ENCODE results near the gene PRAME. TPM values are rescaled to one million over a fixed set of nuclear protein-coding genes. Genes with fewer than 3 reads are reported as not detected.

The PRAME gene
- total and polyA plus RNA-seq, 10 of the 15 experiments (the other 5 are each of a cell fraction or from before 2014, with no cell fraction given) = 0.40 to 2.5 (median 0.65) TPM

GRCh38 chr22:22527312-22527711 lies 31.8 kb downstream of the PRAME start:
- no peak for ATAC-seq
- RAD21 ChIA-PET (ENCODE audit: unreplicated experiment) = no interaction called here
- no TSS peak for BruUV-seq (replicated peaks)
- Histone ChIP-seq H3K9ac (ENCODE audit: control insufficient read depth, insufficient read depth, low read length) (no peak overlapping the region), H3K4me1 (ENCODE audit: control insufficient read depth, insufficient read depth, low read length) (no peaks in the 10 kb centered on the region), H3K27me3 (replicated peaks in 1 of 2; ENCODE audit: control insufficient read depth in 2 of 2, insufficient read depth in 2 of 2, low read length in 1 of 2) (no peaks in the 10 kb centered on the region), H3K4me2 (ENCODE audit: control insufficient read depth, insufficient read depth) (no peak overlapping the region), H3K27ac (ENCODE audit: control insufficient read depth, insufficient read depth) (no peak overlapping the region), H3K79me2 (ENCODE audit: control insufficient read depth, insufficient read depth, low read length) (no peaks in the 10 kb centered on the region), H3K36me3 (ENCODE audit: control insufficient read depth in 2 of 2, insufficient read depth in 2 of 2, low read length in 1 of 2) (no peaks in the 10 kb centered on the region), H3K9me3 (replicated peaks; ENCODE audit: control insufficient read depth, insufficient read depth, low read length) (no peaks in the 10 kb centered on the region; the same call in 2 of the 3 replicates), H3K4me3 (no peak overlapping the region), H2AFZ (ENCODE audit: control insufficient read depth, low read depth, low read length) (no peak overlapping the region), H4K20me1 (ENCODE audit: control insufficient read depth, insufficient read depth) (no peaks in the 10 kb centered on the region)
- CTCF ChIA-PET = no interaction called here
- whole genome bisulfite sequencing (ENCODE audit: insufficient coverage, insufficient replicate concordance, low lambda C conversion rate, missing lambda C conversion rate) = 29% methylated on average over 5 of the region's 5 CpGs
- SMC1A ChIA-PET (ENCODE audit: uncharacterized antibody, unreplicated experiment) = no interaction called here
- no peak for FAIRE-seq
- DNase-seq (ENCODE audit: low read depth, low spot score) = no peak
- POLR2A ChIA-PET = no interaction called here
- in situ Hi-C loops (cut with MboI) (no loop called here), intact Hi-C loops (cut with micrococcal nuclease; ENCODE audit: unreplicated experiment) (no loop called here)
- TF ChIP-seq HDAC2 (IDR thresholded peaks at IDR 0.05) (no peak), RCOR1 (conservative IDR thresholded peaks at IDR 0.05; ENCODE audit: low read depth, low read length) (no peak), EP300 (IDR thresholded peaks at IDR 0.05; ENCODE audit: borderline replicate concordance in 1 of 2, control insufficient read depth in 1 of 2, low read depth in 2 of 2, low read length in 2 of 2) (no peak), POLR2A (IDR thresholded peaks at IDR 0.05; ENCODE audit: low read depth, low read length) (no peak), ESRRA (IDR thresholded peaks at IDR 0.05; ENCODE audit: low read length) (no peak), TARDBP (IDR thresholded peaks at IDR 0.05; ENCODE audit: borderline replicate concordance) (no peak), IRF5 (IDR thresholded peaks at IDR 0.05; ENCODE audit: borderline replicate concordance) (no peak), ZBTB11 (CRISPR knock-in tag; IDR thresholded peaks at IDR 0.05) (no peak), LARP7 (IDR thresholded peaks at IDR 0.05) (no peak), BACH1 (IDR thresholded peaks at IDR 0.05; ENCODE audit: borderline replicate concordance) (no peak), WRNIP1 (IDR thresholded peaks at IDR 0.05; ENCODE audit: borderline replicate concordance, low read depth, low read length) (no peak), E2F4 (IDR thresholded peaks at IDR 0.05; ENCODE audit: low read depth, low read length) (no peak), GABPA (IDR thresholded peaks at IDR 0.05; ENCODE audit: low read depth) (no peak), CTCF (IDR thresholded peaks at IDR 0.05 in 2 of 3, conservative IDR thresholded peaks at IDR 0.05 in 1 of 3; ENCODE audit: control insufficient read depth in 2 of 3, extremely low read depth in 1 of 3, insufficient read depth in 1 of 3, low read depth in 3 of 3, low read length in 3 of 3) (no peak), MYC (IDR thresholded peaks at IDR 0.05; ENCODE audit: insufficient read depth, insufficient read length, insufficient replicate concordance, low read length, severe bottlenecking) (no peak), USF2 (IDR thresholded peaks at IDR 0.05; ENCODE audit: borderline replicate concordance, low read depth, low read length) (no peak), SMC3 (IDR thresholded peaks at IDR 0.05; ENCODE audit: borderline replicate concordance, low read length) (no peak)

Measured in GM12878 (cell line).